GM12878 (cell line): ENCODE data around the gene LRRC56. TPM values are rescaled to one million over a fixed set of nuclear protein-coding genes. Genes with fewer than 3 reads are reported as not detected.
A peak's percentile ranks its signal among the peaks of the same experiment; 100 is the strongest.

Source experiments
- ATAC-seq: fragments of 200-7000 bp; cut with Tn5 transposase; 3 replicates; pipeline ENCODE4 v1.9.1; 2020; ENCODE audit warnings: mild to moderate bottlenecking, moderate library complexity
- BruUV-seq: library from RNA; stranded (reverse); fragments of 400-500 nt; replicated peaks from 2 replicates; lab custom pipeline; 2021; lab: Mats Ljungman, UMichigan
- CTCF ChIA-PET: fragments of 300-600 bp; sonication (Branson Sonifier 250); formaldehyde crosslinking; extraction: SDS; loops from one replicate; lab custom pipeline; 2021; ENCODE audit warnings: inconsistent platforms; lab: Yijun Ruan, JAX
- POLR2A ChIA-PET: fragments of 350-600 bp; formaldehyde crosslinking; extraction: SDS; loops from one replicate; lab custom pipeline; 2021; ENCODE audit warnings: inconsistent platforms; lab: Charles Lee
- RAD21 ChIA-PET: fragments of 300-600 bp; sonication (Branson Sonifier 250); formaldehyde crosslinking; loops from one replicate; lab custom pipeline; 2023; ENCODE audit warnings: antibody characterized with exemption; ENCODE audit not compliant: unreplicated experiment; lab: Charles Lee
- SMC1A ChIA-PET: fragments of 300-600 bp; sonication (Branson Sonifier 250); formaldehyde crosslinking; loops from one replicate; lab custom pipeline; 2023; ENCODE audit not compliant: unreplicated experiment, uncharacterized antibody; lab: Charles Lee
- DNase-seq: peaks from one replicate; pipeline ENCODE4 v3.0.0-alpha.2; 2011; ENCODE audit warnings: low read depth, low spot score
- FAIRE-seq: peaks from 3 replicates; lab custom pipeline; 2011; peaks lifted over from hg19 to GRCh38; lab: Jason Lieb, UNC
- H2AFZ ChIP-seq: 2 replicates; pipeline ENCODE4 v1.6.0; 2011; ENCODE audit warnings: low read depth, low read length, control low read depth; ENCODE audit not compliant: control insufficient read depth
- H3K27ac ChIP-seq: 2 replicates; pipeline ENCODE4 v1.5.1; 2011; ENCODE audit warnings: control low read depth; ENCODE audit not compliant: control insufficient read depth, insufficient read depth
- H3K27me3 ChIP-seq, 2 experiments: replicated peaks in 1 of 2; 2 replicates each; pipeline versions ENCODE4 v1.6.0 to v1.6.1; 2011; ENCODE audit warnings: low read length in 1 of 2; ENCODE audit not compliant: control insufficient read depth in 2 of 2, insufficient read depth in 2 of 2
- H3K36me3 ChIP-seq, 2 experiments: 2 replicates each; pipeline ENCODE4 v1.5.1; 2011; ENCODE audit warnings: low read length in 1 of 2; ENCODE audit not compliant: control insufficient read depth in 2 of 2, insufficient read depth in 2 of 2
- H3K4me1 ChIP-seq: 2 replicates; pipeline ENCODE4 v1.6.1; 2011; ENCODE audit warnings: mild to moderate bottlenecking, low read length, moderate library complexity, mixed read lengths; ENCODE audit not compliant: control insufficient read depth, insufficient read depth
- H3K4me2 ChIP-seq: 2 replicates; pipeline ENCODE4 v1.6.0; 2011; ENCODE audit warnings: control low read depth; ENCODE audit not compliant: control insufficient read depth, insufficient read depth
- H3K4me3 ChIP-seq: fragments of 200-600 bp; sonication (generic); 2 replicates; pipeline ENCODE4 v1.5.1; 2016
- H3K79me2 ChIP-seq: 2 replicates; pipeline ENCODE4 v1.6.0; 2011; ENCODE audit warnings: low read length; ENCODE audit not compliant: control insufficient read depth, insufficient read depth
- H3K9ac ChIP-seq: 2 replicates; pipeline ENCODE4 v1.8.0; 2011; ENCODE audit warnings: low read length, control low read depth, mixed read lengths; ENCODE audit not compliant: control insufficient read depth, insufficient read depth
- H3K9me3 ChIP-seq: replicated peaks from 3 replicates; pipeline ENCODE4 v1.5.1; 2011; ENCODE audit warnings: mild to moderate bottlenecking, low read length; ENCODE audit not compliant: control insufficient read depth, insufficient read depth
- H4K20me1 ChIP-seq: 2 replicates; pipeline ENCODE4 v1.6.0; 2011; ENCODE audit not compliant: control insufficient read depth, insufficient read depth
- CREB1 ChIP-seq: IDR thresholded peaks from 2 replicates; pipeline ENCODE4 v1.6.1; 2012; ENCODE audit warnings: low read depth, mild to moderate bottlenecking, inconsistent platforms
- DPF2 ChIP-seq: fragments of 450-650 bp; IDR thresholded peaks from 2 replicates; pipeline ENCODE4 v1.6.1; 2017; ENCODE audit warnings: mild to moderate bottlenecking
- EED ChIP-seq: sonication (generic); IDR thresholded peaks from 2 replicates; pipeline ENCODE4 v1.6.1; 2016; ENCODE audit warnings: antibody characterized with exemption, low read depth
- ETV6 ChIP-seq, 2 experiments: fragments of 450-650 bp in 1 of 2; IDR thresholded peaks in 1 of 2; conservative IDR thresholded peaks in 1 of 2; 2 replicates each; pipeline ENCODE4 v1.6.1; 2014; ENCODE audit warnings: antibody characterized with exemption in 1 of 2, borderline replicate concordance in 1 of 2, low read depth in 1 of 2, mild to moderate bottlenecking in 1 of 2, moderate library complexity in 1 of 2
- KDM1A ChIP-seq: fragments of 200-600 bp; sonication (generic); IDR thresholded peaks from 2 replicates; pipeline ENCODE4 v1.6.1; 2016; ENCODE audit warnings: borderline replicate concordance
- KLF5 ChIP-seq: fragments of 450-650 bp; IDR thresholded peaks from 2 replicates; pipeline ENCODE4 v1.6.1; 2014; ENCODE audit warnings: mild to moderate bottlenecking; ENCODE audit not compliant: partially characterized antibody
- PAX8 ChIP-seq: fragments of 450-650 bp; IDR thresholded peaks from 2 replicates; pipeline ENCODE4 v1.6.1; 2017; ENCODE audit warnings: mild to moderate bottlenecking, moderate library complexity
- SMAD5 ChIP-seq: IDR thresholded peaks from 2 replicates; pipeline ENCODE4 v1.6.1; 2016; ENCODE audit warnings: antibody characterized with exemption, low read depth
- SREBF1 ChIP-seq: IDR thresholded peaks from 2 replicates; pipeline ENCODE4 v1.6.1; 2012; ENCODE audit warnings: mild to moderate bottlenecking, low read length
- ZNF274 ChIP-seq: IDR thresholded peaks from one replicate; pipeline ENCODE4 v1.8.0; 2011; ENCODE audit not compliant: insufficient read length, insufficient read depth
- WGBS: methylation state at CpG from one replicate; pipeline ENCODE4 v1.1.6; 2016; ENCODE audit warnings: low lambda C conversion rate; ENCODE audit not compliant: insufficient replicate concordance, insufficient coverage; ENCODE audit errors: missing lambda C conversion rate; 5-methylcytosine and 5-hydroxymethylcytosine counted together
- in situ Hi-C: fragments of 300-500 bp; cut with MboI; formaldehyde crosslinking; loops from 9 replicates; pipeline ENCODE4 v1.14.3; 2018; ENCODE audit warnings: mixed read lengths
- intact Hi-C: fragments of 100-400 bp; cut with micrococcal nuclease; formaldehyde crosslinking; loops from one replicate; pipeline ENCODE4 v1.14.2; 2022; ENCODE audit not compliant: unreplicated experiment
- polyA plus RNA-seq, 11 experiments: library from polyadenylated mRNA; depleted of rRNA in 4 of 11; unstranded in 6 of 11; stranded (reverse) in 5 of 11; fragments of >200 nt; fragmentation: Nextera tagmentation in 4 of 11; fragmentation: Illumina TruSeq in 1 of 11; extraction: Ambion mirVana in 4 of 11; extraction: Trizol in 1 of 11; gene quantifications; 1 replicate in 1 of 11; 2 replicates in 10 of 11; pipeline versions ENCODE4 v1.2.1 to v1.2.3, GENCODE V29; 2011 to 2016; ENCODE audit warnings: inconsistent platforms in 2 of 11, missing spikeins in 2 of 11, low read depth in 1 of 11
- total RNA-seq, 4 experiments: library from RNA; depleted of rRNA in 3 of 4; stranded (reverse); fragments of >200 nt in 3 of 4; fragmentation: Illumina TruSeq in 1 of 4; extraction: Trizol in 1 of 4; gene quantifications; 2 replicates each; pipeline versions ENCODE4 v1.2.1 to v1.2.3, GENCODE V29; 2013 to 2021
- TF ChIP-seq, protein P1 (sequence below): IDR thresholded peaks from 2 replicates; pipeline ENCODE4 v1.6.1; 2011; ENCODE audit warnings: borderline replicate concordance, low read depth, mild to moderate bottlenecking, moderate library complexity, mixed read lengths, low read length; ENCODE audit not compliant: insufficient read depth; ENCODE audit errors: extremely low read length
- TF ChIP-seq, protein P2 (sequence below): IDR thresholded peaks from 2 replicates; pipeline ENCODE4 v1.6.1; 2011; ENCODE audit warnings: low read depth, low read length, improper control_type of control experiment, borderline replicate concordance

Gene LRRC56
- total and polyA plus RNA-seq, 10 of the 15 experiments (the other 5 are each of a cell fraction or from before 2014, with no cell fraction given), result 0.02 to 1.9 (median 0.75) TPM; not detected in 1

DNA sequence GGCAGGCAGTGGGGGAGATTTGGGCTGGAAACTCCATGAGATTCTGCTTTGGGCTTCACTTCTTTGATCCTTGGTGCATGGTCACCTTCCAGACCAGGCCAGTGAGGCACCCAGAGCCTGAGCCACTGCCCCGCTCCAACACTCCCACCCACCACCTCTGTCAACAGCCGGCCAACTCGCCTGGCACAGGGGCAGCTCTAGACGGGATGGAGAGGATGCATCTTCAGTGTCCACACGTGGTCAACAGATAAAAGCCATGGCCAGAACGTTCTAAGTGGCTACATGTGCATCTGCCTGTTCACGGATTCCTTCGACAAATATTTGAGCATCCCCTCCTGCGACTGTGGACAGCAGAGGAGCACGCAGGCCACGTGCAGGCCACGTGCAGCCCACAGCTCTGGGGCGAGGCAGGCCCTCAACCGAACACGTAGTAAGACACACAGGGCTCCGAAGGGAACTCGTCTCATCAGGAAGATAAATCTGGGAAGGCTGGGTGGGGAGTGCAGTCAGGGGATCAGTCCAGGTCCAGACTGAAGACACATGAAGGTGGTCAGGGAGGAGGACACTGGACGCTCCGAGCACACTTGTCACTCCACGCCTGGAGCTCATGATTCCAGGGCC is 1.2 kb downstream of the LRRC56 start:
- no peak for FAIRE-seq
- SMC1A ChIA-PET, result no interaction called here
- H3K4me3 ChIP-seq, result peak overlapping the region; percentile 75; the same call in 1 of the 2 replicates

More for the DNA sequence above, 1.2 kb downstream of the LRRC56 start:
- Histone ChIP-seq H2AFZ (no peak overlapping the region), H3K27ac (no peak overlapping the region), H3K9me3 (no peaks in the 10 kb centered on the region), H3K4me1 (peaks cover 28% of the 10 kb centered on the region), H3K27me3 (no peaks in the 10 kb centered on the region), H3K9ac (no peak overlapping the region), H3K4me2 (peak overlapping the region; percentile 100), H4K20me1 (peaks cover 4% of the 10 kb centered on the region; the same call in 1 of the 2 replicates), H3K79me2 (peaks cover 14% of the 10 kb centered on the region), H3K36me3 (peaks cover 0 to under 1% of the 10 kb centered on the region in 2 experiments; a peak in 1 of 4 replicates)
- BruUV-seq, result no TSS peak
- ATAC-seq (no peak), DNase-seq (no peak)
- no peak for TF ChIP-seq ETV6 (conservative IDR thresholded peaks at IDR 0.05 in 1 of 2, IDR thresholded peaks at IDR 0.05 in 1 of 2; ENCODE audit: borderline replicate concordance in 1 of 2, low read depth in 1 of 2)
- TF ChIP-seq, protein P1, sequence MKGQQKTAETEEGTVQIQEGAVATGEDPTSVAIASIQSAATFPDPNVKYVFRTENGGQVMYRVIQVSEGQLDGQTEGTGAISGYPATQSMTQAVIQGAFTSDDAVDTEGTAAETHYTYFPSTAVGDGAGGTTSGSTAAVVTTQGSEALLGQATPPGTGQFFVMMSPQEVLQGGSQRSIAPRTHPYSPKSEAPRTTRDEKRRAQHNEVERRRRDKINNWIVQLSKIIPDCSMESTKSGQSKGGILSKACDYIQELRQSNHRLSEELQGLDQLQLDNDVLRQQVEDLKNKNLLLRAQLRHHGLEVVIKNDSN, result no peak
- no peak for TF ChIP-seq KLF5
- TF ChIP-seq CREB1, result no peak
- TF ChIP-seq, protein P2, sequence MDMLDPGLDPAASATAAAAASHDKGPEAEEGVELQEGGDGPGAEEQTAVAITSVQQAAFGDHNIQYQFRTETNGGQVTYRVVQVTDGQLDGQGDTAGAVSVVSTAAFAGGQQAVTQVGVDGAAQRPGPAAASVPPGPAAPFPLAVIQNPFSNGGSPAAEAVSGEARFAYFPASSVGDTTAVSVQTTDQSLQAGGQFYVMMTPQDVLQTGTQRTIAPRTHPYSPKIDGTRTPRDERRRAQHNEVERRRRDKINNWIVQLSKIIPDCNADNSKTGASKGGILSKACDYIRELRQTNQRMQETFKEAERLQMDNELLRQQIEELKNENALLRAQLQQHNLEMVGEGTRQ, result no peak
- no peak for TF ChIP-seq ZNF274
- TF ChIP-seq DPF2, result no peak
- no peak for TF ChIP-seq KDM1A
- TF ChIP-seq EED, result no peak
- no peak for TF ChIP-seq SMAD5
- no peak for TF ChIP-seq PAX8
- no peak for TF ChIP-seq SREBF1
- ChIA-PET RAD21 (no interaction called here), POLR2A (interaction anchor here (0.6 to 1.1 kb wide), 3 partner anchors 25 to 221 kb away, joined by 3 read pairs; partner anchors contain the start of gene TMEM80), CTCF (interaction anchor here (0.7 to 1.2 kb wide), 2 partner anchors 16 to 280 kb away, joined by 3 read pairs; no protein-coding TSS in a partner anchor)
- WGBS, result 92% methylated on average over 20 of the region's 20 CpGs
- intact Hi-C loops (no loop called here), in situ Hi-C loops (no loop called here)
